Hepatocyte (in vitro differentiated cells): ENCODE results near the gene ACAD9. TPM values are rescaled to one million over a fixed set of nuclear protein-coding genes. Genes with fewer than 3 reads are reported as not detected.

Source experiments
- DNase-seq: peaks from one replicate; pipeline ENCODE4 v3.0.0-alpha.2; 2016; ENCODE audit warnings: low spot score
- H2AFZ ChIP-seq: fragments of 200-600 bp; sonication (generic); 2 replicates; pipeline ENCODE4 v1.6.0; 2016; ENCODE audit warnings: antibody characterized with exemption, mild to moderate bottlenecking
- H3K27ac ChIP-seq: fragments of 200-600 bp; sonication (generic); 2 replicates; pipeline ENCODE4 v1.5.1; 2016; ENCODE audit warnings: mild to moderate bottlenecking
- H3K27me3 ChIP-seq: fragments of 200-600 bp; sonication (generic); 2 replicates; pipeline ENCODE4 v1.6.1; 2016
- H3K36me3 ChIP-seq: fragments of 200-600 bp; sonication (generic); replicated peaks from 2 replicates; pipeline ENCODE4 v1.5.1; 2016; ENCODE audit warnings: low read depth; ENCODE audit not compliant: insufficient read depth
- H3K4me1 ChIP-seq: fragments of 200-600 bp; sonication (generic); 2 replicates; pipeline ENCODE4 v1.5.1; 2016; ENCODE audit warnings: mild to moderate bottlenecking, moderate library complexity; ENCODE audit not compliant: insufficient read depth
- H3K4me2 ChIP-seq: fragments of 200-600 bp; sonication (generic); 2 replicates; pipeline ENCODE4 v1.6.0; 2016
- H3K4me3 ChIP-seq: fragments of 200-600 bp; sonication (generic); 2 replicates; pipeline ENCODE4 v1.5.1; 2016; ENCODE audit warnings: mild to moderate bottlenecking
- H3K79me2 ChIP-seq: fragments of 200-600 bp; sonication (generic); 2 replicates; pipeline ENCODE4 v1.6.0; 2017; ENCODE audit warnings: mild to moderate bottlenecking
- H3K9me2 ChIP-seq: fragments of 200-600 bp; sonication (generic); replicated peaks from 2 replicates; pipeline ENCODE4 v1.6.0; 2017; ENCODE audit warnings: mild to moderate bottlenecking; ENCODE audit not compliant: insufficient read depth
- H3K9me3 ChIP-seq: fragments of 200-600 bp; sonication (generic); 2 replicates; pipeline ENCODE4 v1.5.1; 2016; ENCODE audit warnings: low read depth, mild to moderate bottlenecking
- H4K20me1 ChIP-seq: fragments of 200-600 bp; sonication (generic); 2 replicates; pipeline ENCODE4 v1.6.0; 2016; ENCODE audit warnings: mild to moderate bottlenecking; ENCODE audit not compliant: insufficient read depth, poor library complexity, severe bottlenecking
- CTCF ChIP-seq: fragments of 200-600 bp; sonication (generic); IDR thresholded peaks from 2 replicates; pipeline ENCODE4 v1.5.1; 2016; ENCODE audit warnings: antibody characterized with exemption, mild to moderate bottlenecking; ENCODE audit not compliant: poor library complexity
- EZH2 ChIP-seq: fragments of 200-600 bp; sonication (generic); IDR thresholded peaks from 2 replicates; pipeline ENCODE4 v1.6.1; 2016; ENCODE audit warnings: antibody characterized with exemption, mild to moderate bottlenecking, borderline replicate concordance
- EZH2phosphoT487 ChIP-seq: fragments of 200-600 bp; sonication (generic); IDR thresholded peaks from one replicate; pipeline ENCODE4 v1.6.1; 2018; ENCODE audit warnings: antibody characterized with exemption, mild to moderate bottlenecking, low read depth, moderate library complexity; ENCODE audit not compliant: unreplicated experiment, severe bottlenecking
- WGBS: methylation state at CpG from one replicate; pipeline ENCODE4 v1.1.6; 2016; ENCODE audit warnings: low lambda C conversion rate; ENCODE audit errors: missing lambda C conversion rate; 5-methylcytosine and 5-hydroxymethylcytosine counted together
- polyA plus RNA-seq: library from polyadenylated mRNA; unstranded; fragments of >200 nt; fragmentation: Nextera tagmentation; extraction: Ambion mirVana; gene quantifications from 2 replicates; pipeline ENCODE4 v1.2.1, GENCODE V29; 2016
- total RNA-seq: library from RNA; depleted of rRNA; stranded (reverse); fragments of >200 nt; gene quantifications from 2 replicates; pipeline ENCODE4 v1.2.3, GENCODE V29; 2014

ACAD9 gene
- total and polyA plus RNA-seq, 2 experiments from 2014 or later, result 32.0 to 33.8 TPM

DNA sequence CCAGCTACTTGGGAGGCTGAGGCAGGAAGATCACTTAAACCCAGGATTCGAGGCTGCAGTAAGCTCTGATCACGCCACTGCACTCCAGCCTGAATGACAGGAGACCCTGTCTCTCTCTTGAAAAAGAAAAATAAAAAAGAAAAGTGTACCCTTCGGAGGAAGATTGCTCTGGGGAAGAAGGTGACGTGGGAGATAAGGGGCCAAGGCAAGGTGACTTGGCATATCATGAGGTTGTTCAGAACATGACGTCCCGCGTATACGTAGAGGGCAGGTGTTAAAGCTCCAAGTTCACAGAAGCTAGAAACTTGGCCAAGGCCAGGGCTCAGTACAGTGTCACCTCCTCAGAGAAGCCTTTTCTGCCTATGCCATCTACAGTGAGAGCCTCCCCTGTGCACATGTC, 6.7 kb upstream of the ACAD9 start:
- H3K4me3 ChIP-seq, result no peak overlapping the region
- no peaks in the 10 kb centered on the region for H3K9me3 ChIP-seq
- H3K9me2 ChIP-seq, result no peaks in the 10 kb centered on the region
- no peak overlapping the region for H3K4me2 ChIP-seq
- no peak overlapping the region for H2AFZ ChIP-seq
- no peaks in the 10 kb centered on the region for H3K36me3 ChIP-seq
- WGBS, result 95% methylated on average over 8 of the region's 8 CpGs
- DNase-seq, result no peak
- no peaks in the 10 kb centered on the region for H3K27me3 ChIP-seq
- H3K79me2 ChIP-seq, result peaks cover 7% of the 10 kb centered on the region
- H3K4me1 ChIP-seq, result peaks cover 1% of the 10 kb centered on the region
- TF ChIP-seq CTCF (no peak), EZH2 (no peak), EZH2phosphoT487 (no peak)
- H4K20me1 ChIP-seq, result no peaks in the 10 kb centered on the region
- no peak overlapping the region for H3K27ac ChIP-seq

DNA sequence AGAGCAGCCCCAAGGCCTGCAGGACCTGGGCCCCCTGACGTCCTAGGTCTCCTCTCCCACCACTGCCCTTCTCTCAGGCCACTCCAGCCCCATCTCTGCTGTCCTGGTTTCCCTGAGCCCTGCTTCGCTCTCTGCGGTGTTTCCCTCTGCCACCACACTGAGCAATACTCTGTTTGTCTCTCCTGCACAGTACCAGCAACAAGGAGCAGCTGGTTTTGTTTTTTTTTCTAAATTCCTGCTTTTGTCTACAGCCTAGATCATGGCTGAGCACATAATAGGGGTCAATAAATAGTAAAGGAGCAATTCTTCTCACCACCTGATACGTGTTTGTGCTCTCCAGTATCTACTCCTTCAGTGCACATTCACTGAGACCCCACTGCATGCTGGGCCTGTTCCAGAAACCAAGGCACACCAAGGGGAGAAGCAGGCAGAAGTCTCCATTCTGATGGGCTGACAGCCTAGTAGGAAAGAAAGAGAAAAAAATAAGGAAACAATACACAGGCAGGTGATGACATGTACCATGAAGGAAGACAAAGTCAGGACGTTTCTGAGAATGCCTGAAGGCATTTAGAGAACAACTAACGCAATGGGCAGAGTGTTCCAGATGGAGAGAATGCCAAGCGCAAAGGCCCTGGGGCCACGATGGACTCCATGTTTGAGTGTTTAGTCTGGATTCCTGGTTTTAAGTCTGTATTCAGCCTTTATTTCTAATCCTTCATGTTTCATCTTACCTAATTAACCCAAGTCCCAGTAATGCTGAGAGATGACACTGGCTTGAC, 6.0 kb upstream of the ACAD9 start:
- H3K27me3 ChIP-seq, result no peaks in the 10 kb centered on the region
- TF ChIP-seq EZH2 (no peak), CTCF (no peak), EZH2phosphoT487 (no peak)
- H3K4me3 ChIP-seq, result no peak overlapping the region
- H3K79me2 ChIP-seq, result peaks cover 13% of the 10 kb centered on the region
- no peaks in the 10 kb centered on the region for H3K9me3 ChIP-seq
- no peak overlapping the region for H3K4me2 ChIP-seq
- no peaks in the 10 kb centered on the region for H4K20me1 ChIP-seq
- WGBS, result 73% methylated on average over 8 of the region's 8 CpGs
- DNase-seq, result no peak
- no peaks in the 10 kb centered on the region for H3K9me2 ChIP-seq
- H3K4me1 ChIP-seq, result peaks cover 8% of the 10 kb centered on the region
- H2AFZ ChIP-seq, result no peak overlapping the region
- no peaks in the 10 kb centered on the region for H3K36me3 ChIP-seq
- H3K27ac ChIP-seq, result no peak overlapping the region

GRCh38 chr3:128874481-128875180, 4.8 kb upstream of the ACAD9 start:
- Histone ChIP-seq H3K4me3 (no peak overlapping the region), H3K9me2 (no peaks in the 10 kb centered on the region), H3K27ac (no peak overlapping the region), H3K79me2 (peaks cover 16% of the 10 kb centered on the region), H3K4me2 (no peak overlapping the region), H3K27me3 (no peaks in the 10 kb centered on the region), H3K36me3 (no peaks in the 10 kb centered on the region), H2AFZ (no peak overlapping the region), H4K20me1 (no peaks in the 10 kb centered on the region), H3K4me1 (peaks cover 11% of the 10 kb centered on the region), H3K9me3 (no peaks in the 10 kb centered on the region)
- WGBS, result 58% methylated on average over 3 of the region's 3 CpGs
- DNase-seq, result no peak
- TF ChIP-seq EZH2, result no peak
- no peak for TF ChIP-seq EZH2phosphoT487
- no peak for TF ChIP-seq CTCF
